ENCODE results near the gene DDI2. TPM values are rescaled to one million over a fixed set of nuclear protein-coding genes. Genes with fewer than 3 reads are reported as not detected.
A peak's percentile ranks its signal among the peaks of the same experiment; 100 is the strongest.

The DDI2 gene
- total and polyA plus RNA-seq, 9 of the 15 experiments (the other 6 are each of a cell fraction or from before 2014, with no cell fraction given): 6.5 to 48.4 (median 21.2) TPM

- TF ChIP-seq NR2C1 (IDR thresholded peaks at IDR 0.05): 0 out of 2 replicates have a peak, but pooled peaks have one; percentile 41
- TF ChIP-seq NR2C1 (tag; IDR thresholded peaks at IDR 0.05): peak; percentile 70
- TF ChIP-seq FOXO4 (CRISPR knock-in tag; IDR thresholded peaks at IDR 0.05): no peak
- no peak for TF ChIP-seq HDAC6 (IDR thresholded peaks at IDR 0.05; ENCODE audit: low read depth, low read length)
- peak; percentile 41; the same call in 1 of the 2 replicates for TF ChIP-seq NCOR1 (IDR thresholded peaks at IDR 0.05)
- TF ChIP-seq ZNF589 (CRISPR knock-in tag; IDR thresholded peaks at IDR 0.05; ENCODE audit: low read depth): peak; percentile 68; the same call in 1 of the 2 replicates
- TF ChIP-seq ARID4B (CRISPR knock-in tag; IDR thresholded peaks at IDR 0.05): no peak
- peak; percentile 68 for TF ChIP-seq TAL1 (IDR thresholded peaks at IDR 0.05)
- TF ChIP-seq FOXJ2 (tag; IDR thresholded peaks at IDR 0.05): no peak
- peak; percentile 78 for TF ChIP-seq TCF3 (CRISPR knock-in tag; IDR thresholded peaks at IDR 0.05)
- no peak for TF ChIP-seq ZNF668 (CRISPR knock-in tag; IDR thresholded peaks at IDR 0.05)
- TF ChIP-seq FIP1L1 (IDR thresholded peaks at IDR 0.05; ENCODE audit: low read depth, low read length, poor library complexity, severe bottlenecking): no peak
- TF ChIP-seq ATF7 (IDR thresholded peaks at IDR 0.05): 0 out of 2 replicates have a peak, but pooled peaks have one; percentile 15
- TF ChIP-seq SOX6 (IDR thresholded peaks at IDR 0.05): peak; percentile 43; the same call in 1 of the 2 replicates
- peak in 1 of 2 experiments; percentile 72; a peak in 2 of 4 replicates for TF ChIP-seq TRIM24 (IDR thresholded peaks at IDR 0.05)
- no peak for TF ChIP-seq CREB3 (tag; conservative IDR thresholded peaks at IDR 0.05; ENCODE audit: low read depth)
- TF ChIP-seq EHMT2 (IDR thresholded peaks at IDR 0.05): peak; percentile 88
- peak; percentile 68 for TF ChIP-seq CEBPB (tag; IDR thresholded peaks at IDR 0.05)
- no peak for TF ChIP-seq ZBTB9 (CRISPR knock-in tag; IDR thresholded peaks at IDR 0.05)
- TF ChIP-seq ZNF347 (CRISPR knock-in tag; IDR thresholded peaks at IDR 0.05; ENCODE audit: low read depth): no peak
- TF ChIP-seq DPF2 (IDR thresholded peaks at IDR 0.05): peak; percentile 35; the same call in 1 of the 2 replicates
These were observed 57.3 kb downstream of the DDI2 start (continued) for GRCh38 chr1:15674386-15675159.
